Sigmoid colon (tissue), 7 donors: ENCODE data around the gene MAGI2. TPM values are rescaled to one million over a fixed set of nuclear protein-coding genes. Genes with fewer than 3 reads are reported as not detected.

Experiments used
- DNase-seq: peaks from one replicate; pipeline ENCODE4 v3.0.0-alpha.2; 2019
- H3K27ac ChIP-seq, 4 donors: fragments of 200-600 bp; sonication (generic); one replicate each; pipeline ENCODE4 v1.5.1; 2016 to 2019; ENCODE audit warnings: mild to moderate bottlenecking in 1 of 4
- H3K27me3 ChIP-seq, 3 donors: fragments of 200-600 bp; sonication (generic); one replicate each; pipeline ENCODE4 v1.5.1; 2019; ENCODE audit warnings: mild to moderate bottlenecking in 1 of 3
- H3K36me3 ChIP-seq, 4 donors: fragments of 200-600 bp; sonication (generic); one replicate each; pipeline ENCODE4 v1.5.1; 2016 to 2019
- H3K4me1 ChIP-seq, 4 donors: fragments of 200-600 bp; sonication (generic); one replicate each; pipeline ENCODE4 v1.5.1; 2017 to 2019
- H3K4me3 ChIP-seq, 4 donors: fragments of 200-600 bp; sonication (generic); one replicate each; pipeline ENCODE4 v1.5.1; 2017 to 2019; ENCODE audit warnings: mild to moderate bottlenecking in 2 of 4, moderate library complexity in 1 of 4
- H3K9me3 ChIP-seq, 4 donors: fragments of 200-600 bp in 3 of 4; sonication (generic) in 3 of 4; one replicate each; pipeline versions ENCODE4 v1.5.1 to v1.6.1; 2013 to 2019
- CTCF ChIP-seq, 4 experiments: fragments of 450-650 bp in 3 of 4; fragments of 200-600 bp in 1 of 4; IDR thresholded peaks; one replicate each; pipeline ENCODE4 v1.5.1; 2016 to 2019; ENCODE audit warnings: antibody characterized with exemption in 4 of 4, mild to moderate bottlenecking in 3 of 4, moderate library complexity in 2 of 4
- EP300 ChIP-seq, 4 donors: sonication (generic); formaldehyde crosslinking; IDR thresholded peaks; one replicate each; pipeline ENCODE4 v1.6.1; 2017; ENCODE audit warnings: antibody characterized with exemption in 4 of 4
- POLR2A ChIP-seq, 2 donors: fragments of 450-650 bp; IDR thresholded peaks; one replicate each; pipeline ENCODE4 v1.6.1; 2016; ENCODE audit warnings: antibody characterized with exemption in 2 of 2, mild to moderate bottlenecking in 2 of 2, moderate library complexity in 2 of 2
- POLR2AphosphoS5 ChIP-seq, 4 donors: sonication (generic); formaldehyde crosslinking; IDR thresholded peaks; one replicate each; pipeline ENCODE4 v1.6.1; 2017; ENCODE audit warnings: antibody characterized with exemption in 4 of 4
- WGBS, 2 donors: extraction: QIAGEN DNeasy Blood & Tissue Kit; methylation state at CpG; one replicate each; pipeline ENCODE4 v1.1.7; 2013; 5-methylcytosine and 5-hydroxymethylcytosine counted together
- intact Hi-C: fragments of 100-400 bp; cut with DNase I; formaldehyde crosslinking; loops from one replicate; pipeline ENCODE4 v1.15.1; 2023
- polyA plus RNA-seq, 3 donors: library from polyadenylated mRNA; stranded (reverse); fragments of 200-250 nt; gene quantifications; one replicate each; pipeline ENCODE4 v1.2.3, GENCODE V29; 2013
- total RNA-seq, 4 donors: library from RNA; depleted of rRNA; stranded (reverse); fragments of >200 nt; gene quantifications; one replicate each; pipeline ENCODE4 v1.1.0, GENCODE V29; 2016
- donor health status: healthy with polysubstance abuse.
- donor health status: Bipolar disorder and iron deficiency.
- donor health status: healthy.

The MAGI2 gene
- total and polyA plus RNA-seq, 7 donors = 0.69 to 26.9 (median 14.7) TPM

- TF ChIP-seq POLR2AphosphoS5 (IDR thresholded peaks at IDR 0.05) (no peak), EP300 (IDR thresholded peaks at IDR 0.05) (no peak), CTCF (IDR thresholded peaks at IDR 0.05) (no peak), POLR2A (IDR thresholded peaks at IDR 0.05) (no peak)
- Histone ChIP-seq H3K36me3 (no peaks in the 10 kb centered on the region), H3K9me3 (no peaks in the 10 kb centered on the region), H3K4me3 (no peak overlapping the region), H3K4me1 (no peaks in the 10 kb centered on the region), H3K27me3 (no peaks in the 10 kb centered on the region), H3K27ac (no peak overlapping the region)
- intact Hi-C loops = no loop called here
- no peak for DNase-seq
- 80 to 93% methylated on average over 2 of the region's 2 CpGs for WGBS, 2 donors
Measured at GRCh38 chr7:79430391-79430790, 23.1 kb downstream of the MAGI2 start.

GRCh38 chr7:79425665-79426064, 27.8 kb downstream of the MAGI2 start:
- Histone ChIP-seq H3K27me3 (no peaks in the 10 kb centered on the region), H3K9me3 (no peaks in the 10 kb centered on the region), H3K36me3 (no peaks in the 10 kb centered on the region), H3K4me1 (peaks cover 0 to 13% (median 5%) of the 10 kb centered on the region in 4 donors), H3K4me3 (no peak overlapping the region), H3K27ac (no peak overlapping the region)
- TF ChIP-seq POLR2AphosphoS5 (IDR thresholded peaks at IDR 0.05) (no peak), CTCF (IDR thresholded peaks at IDR 0.05) (no peak), POLR2A (IDR thresholded peaks at IDR 0.05) (no peak), EP300 (IDR thresholded peaks at IDR 0.05) (no peak)
- no peak for DNase-seq
- 73 to 78% methylated on average over 7 of the region's 7 CpGs for WGBS, 2 donors
- intact Hi-C loops = no loop called here

GRCh38 chr7:79421751-79422150, 31.7 kb downstream of the MAGI2 start:
- intact Hi-C loops = no loop called here
- H3K4me1 ChIP-seq = peaks cover 0 to 25% (median 12%) of the 10 kb centered on the region in 4 donors
- no peaks in the 10 kb centered on the region for H3K36me3 ChIP-seq
- H3K27me3 ChIP-seq = no peaks in the 10 kb centered on the region
- TF ChIP-seq EP300 (IDR thresholded peaks at IDR 0.05) = no peak
- no peak for TF ChIP-seq CTCF (IDR thresholded peaks at IDR 0.05)
- TF ChIP-seq POLR2A (IDR thresholded peaks at IDR 0.05) = no peak
- TF ChIP-seq POLR2AphosphoS5 (IDR thresholded peaks at IDR 0.05) = no peak
- DNase-seq = no peak
- H3K27ac ChIP-seq = no peak overlapping the region
- H3K4me3 ChIP-seq = no peak overlapping the region
- H3K9me3 ChIP-seq = no peaks in the 10 kb centered on the region
- WGBS, 2 donors = 89 to 90% methylated on average over 3 of the region's 3 CpGs

- no peak for TF ChIP-seq EP300 (IDR thresholded peaks at IDR 0.05)
- no peak for TF ChIP-seq POLR2A (IDR thresholded peaks at IDR 0.05)
- TF ChIP-seq CTCF (IDR thresholded peaks at IDR 0.05) = no peak
- no peak for TF ChIP-seq POLR2AphosphoS5 (IDR thresholded peaks at IDR 0.05)
- H3K36me3 ChIP-seq = no peaks in the 10 kb centered on the region
- peaks cover 0 to 25% (median 12%) of the 10 kb centered on the region in 4 donors for H3K4me1 ChIP-seq
- no peak overlapping the region for H3K4me3 ChIP-seq
- no peaks in the 10 kb centered on the region for H3K9me3 ChIP-seq
- intact Hi-C loops = no loop called here
- DNase-seq = no peak
- peak overlapping the region in 2 of 4 donors; percentile 22 to 26 for H3K27ac ChIP-seq
- 45 to 60% methylated on average over 2 of the region's 2 CpGs for WGBS, 2 donors
- no peaks in the 10 kb centered on the region for H3K27me3 ChIP-seq
Measured at GRCh38 chr7:79420464-79420863, 33.0 kb downstream of the MAGI2 start.

- TF ChIP-seq CTCF (IDR thresholded peaks at IDR 0.05) = no peak
- no peak for TF ChIP-seq EP300 (IDR thresholded peaks at IDR 0.05)
- TF ChIP-seq POLR2A (IDR thresholded peaks at IDR 0.05) = no peak
- no peak for TF ChIP-seq POLR2AphosphoS5 (IDR thresholded peaks at IDR 0.05)
- Histone ChIP-seq H3K27me3 (no peaks in the 10 kb centered on the region), H3K4me1 (peaks cover 0 to 8% (median 3%) of the 10 kb centered on the region in 4 donors), H3K4me3 (no peak overlapping the region), H3K9me3 (no peaks in the 10 kb centered on the region), H3K36me3 (no peaks in the 10 kb centered on the region), H3K27ac (no peak overlapping the region)
- DNase-seq = no peak
- intact Hi-C loops = no loop called here
Measured at GRCh38 chr7:79414910-79415309, 38.6 kb downstream of the MAGI2 start.
